ENCODE data around the gene KRT25.

DNA sequence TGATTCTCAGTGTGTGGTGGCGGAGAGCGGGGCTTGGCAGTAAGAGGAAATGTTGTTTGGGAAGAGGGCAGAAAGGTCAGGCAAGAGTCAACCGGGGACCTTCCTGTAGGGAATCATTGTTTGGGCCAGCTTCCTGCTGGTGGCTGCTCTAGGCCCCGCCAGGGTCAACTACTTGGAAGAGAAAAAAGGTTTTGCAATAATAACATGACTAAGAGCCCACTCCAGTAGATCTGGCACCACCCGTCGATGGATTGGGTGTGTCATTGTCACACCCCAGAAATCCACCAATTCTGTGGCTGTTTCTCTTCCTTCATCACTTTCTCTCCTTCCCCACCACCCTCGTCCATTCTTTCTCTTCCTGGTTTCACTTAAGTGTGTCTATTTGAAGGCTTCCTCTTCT is 47.4 kb downstream of the KRT25 start:
- TF ChIP-seq, protein P1, sequence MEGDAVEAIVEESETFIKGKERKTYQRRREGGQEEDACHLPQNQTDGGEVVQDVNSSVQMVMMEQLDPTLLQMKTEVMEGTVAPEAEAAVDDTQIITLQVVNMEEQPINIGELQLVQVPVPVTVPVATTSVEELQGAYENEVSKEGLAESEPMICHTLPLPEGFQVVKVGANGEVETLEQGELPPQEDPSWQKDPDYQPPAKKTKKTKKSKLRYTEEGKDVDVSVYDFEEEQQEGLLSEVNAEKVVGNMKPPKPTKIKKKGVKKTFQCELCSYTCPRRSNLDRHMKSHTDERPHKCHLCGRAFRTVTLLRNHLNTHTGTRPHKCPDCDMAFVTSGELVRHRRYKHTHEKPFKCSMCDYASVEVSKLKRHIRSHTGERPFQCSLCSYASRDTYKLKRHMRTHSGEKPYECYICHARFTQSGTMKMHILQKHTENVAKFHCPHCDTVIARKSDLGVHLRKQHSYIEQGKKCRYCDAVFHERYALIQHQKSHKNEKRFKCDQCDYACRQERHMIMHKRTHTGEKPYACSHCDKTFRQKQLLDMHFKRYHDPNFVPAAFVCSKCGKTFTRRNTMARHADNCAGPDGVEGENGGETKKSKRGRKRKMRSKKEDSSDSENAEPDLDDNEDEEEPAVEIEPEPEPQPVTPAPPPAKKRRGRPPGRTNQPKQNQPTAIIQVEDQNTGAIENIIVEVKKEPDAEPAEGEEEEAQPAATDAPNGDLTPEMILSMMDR (IDR thresholded peaks at IDR 0.05): no peak
- TF ChIP-seq POLR2A (IDR thresholded peaks at IDR 0.05): no peak
